ENCODE results near the gene ZBTB20.
A peak's percentile ranks its signal among the peaks of the same experiment; 100 is the strongest.

ZBTB20 gene

DNA sequence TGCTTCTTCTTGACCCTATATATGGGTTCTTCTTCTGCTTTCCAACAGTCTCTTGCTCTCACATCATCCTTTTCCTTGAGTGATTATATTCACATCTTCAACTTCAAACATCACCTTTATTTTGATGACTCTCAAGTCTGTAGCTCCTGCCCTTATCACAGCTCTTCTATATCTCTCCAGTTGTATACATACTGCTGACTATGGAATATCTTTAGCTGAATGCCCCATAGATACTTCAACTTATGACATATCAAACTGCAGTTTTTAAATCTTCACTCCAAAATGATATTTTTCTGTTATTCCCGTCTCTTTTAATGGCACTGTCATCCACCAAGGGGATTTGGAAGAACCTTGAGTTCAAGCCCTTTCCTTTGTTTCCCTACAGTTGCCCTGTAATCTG, 139.1 kb downstream of the ZBTB20 start:
- no peak for DNase-seq

- DNase-seq: no peak
Observed at GRCh38 chr3:115004201-115005140, 142.6 kb downstream of the ZBTB20 start.

- DNase-seq: no peak
Observed at GRCh38 chr3:114998971-114999579, 148.0 kb downstream of the ZBTB20 start.

DNA sequence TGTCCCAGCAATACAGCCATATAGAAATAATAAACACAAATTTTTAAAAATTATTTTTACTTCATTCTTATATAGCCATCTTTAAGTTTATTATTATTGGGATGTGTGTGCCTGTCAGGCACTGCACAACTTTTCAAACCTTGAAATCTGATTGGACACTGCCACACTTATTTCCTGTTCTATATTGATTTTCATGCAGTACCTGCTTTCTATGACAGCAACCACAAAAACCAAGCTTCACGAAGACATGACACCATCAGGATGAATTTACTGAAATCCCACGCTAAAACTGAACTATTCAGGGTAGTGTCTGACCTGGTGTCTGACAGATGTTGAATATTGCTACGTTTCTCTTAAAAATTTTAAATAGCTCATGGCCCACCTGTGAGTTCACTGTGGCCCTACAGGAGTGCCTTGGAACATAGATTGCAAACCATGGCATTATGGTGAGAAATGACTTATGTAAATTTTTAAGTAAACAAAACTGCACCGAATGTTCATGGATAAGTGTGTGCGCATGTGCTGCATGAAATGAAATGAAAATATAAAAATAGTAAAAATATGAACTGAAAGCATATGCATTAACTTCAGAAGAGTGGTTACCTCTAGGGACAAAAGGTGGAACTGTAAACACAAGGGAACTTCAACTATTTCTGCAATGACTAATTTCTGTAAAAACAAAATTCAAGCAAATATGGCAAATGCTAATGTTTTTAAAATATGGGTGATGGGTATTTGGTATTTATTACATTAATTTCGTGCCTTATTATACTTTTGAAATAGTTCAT, 152.3 kb downstream of the ZBTB20 start:
- no peak for DNase-seq

- no peak for DNase-seq
Observed at GRCh38 chr3:114985776-114986175, 161.3 kb downstream of the ZBTB20 start.

DNA sequence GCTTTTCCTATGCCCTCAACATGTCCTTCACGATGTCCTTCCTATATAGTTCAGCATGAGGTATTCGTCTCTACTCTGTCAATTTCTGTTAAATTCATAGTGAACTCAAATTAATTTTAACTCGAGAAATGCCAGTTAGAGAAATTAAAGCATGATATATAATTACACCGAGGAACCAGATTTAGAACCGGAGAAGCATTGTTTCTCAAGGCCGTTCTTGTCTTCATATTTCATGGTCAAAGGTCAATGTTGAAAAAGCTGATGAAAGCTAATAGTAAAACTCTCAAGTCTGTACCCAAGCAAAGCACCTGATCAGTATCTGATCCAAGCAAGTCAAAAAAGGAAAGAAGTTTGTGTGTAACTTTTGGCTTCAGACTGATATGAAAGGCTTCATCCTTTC, 163.8 kb downstream of the ZBTB20 start:
- no peak for DNase-seq

GRCh38 chr3:114974387-114974786, 172.7 kb downstream of the ZBTB20 start:
- no peak for DNase-seq

GRCh38 chr3:114973536-114973935, 173.6 kb downstream of the ZBTB20 start:
- DNase-seq: no peak

DNA sequence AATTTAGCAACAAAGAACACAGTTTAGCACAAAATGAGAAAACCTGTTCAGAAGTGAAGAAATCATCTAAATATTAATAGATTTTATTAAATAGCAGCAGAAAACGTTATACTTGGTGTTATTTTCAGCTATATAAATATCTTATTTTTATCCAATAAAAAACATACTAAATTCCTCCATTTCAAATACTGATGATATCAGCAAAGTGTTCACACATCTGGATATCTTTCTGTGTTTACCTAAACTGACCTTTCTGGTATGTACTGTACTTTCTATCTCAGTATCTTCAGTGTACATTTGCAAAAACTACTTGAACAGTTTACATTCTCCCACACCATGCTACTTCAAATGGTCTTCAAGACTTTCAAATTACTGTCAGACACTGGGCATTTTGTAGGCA, 179.9 kb downstream of the ZBTB20 start:
- DNase-seq: no peak

DNA sequence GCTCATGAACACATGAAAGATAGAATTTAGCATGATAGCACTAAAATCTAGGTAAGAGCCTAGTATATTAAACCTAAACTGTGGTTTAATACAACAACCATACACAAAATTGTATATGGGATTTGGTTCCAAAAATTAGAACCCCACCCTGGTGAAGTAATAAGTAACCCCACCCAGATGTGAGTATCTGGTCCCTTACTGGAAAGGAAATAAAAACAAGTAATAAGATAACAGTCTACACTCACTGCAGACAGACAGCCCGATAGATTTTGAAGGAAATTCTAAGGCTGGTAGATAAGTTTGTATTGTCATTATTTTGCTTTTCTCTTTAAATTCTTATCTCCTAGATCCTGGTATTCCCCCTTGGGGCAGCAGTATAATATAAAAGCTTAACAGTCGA, 184.9 kb downstream of the ZBTB20 start:
- DNase-seq: no peak

GRCh38 chr3:114958930-114959329, 188.2 kb downstream of the ZBTB20 start:
- DNase-seq: no peak

DNA sequence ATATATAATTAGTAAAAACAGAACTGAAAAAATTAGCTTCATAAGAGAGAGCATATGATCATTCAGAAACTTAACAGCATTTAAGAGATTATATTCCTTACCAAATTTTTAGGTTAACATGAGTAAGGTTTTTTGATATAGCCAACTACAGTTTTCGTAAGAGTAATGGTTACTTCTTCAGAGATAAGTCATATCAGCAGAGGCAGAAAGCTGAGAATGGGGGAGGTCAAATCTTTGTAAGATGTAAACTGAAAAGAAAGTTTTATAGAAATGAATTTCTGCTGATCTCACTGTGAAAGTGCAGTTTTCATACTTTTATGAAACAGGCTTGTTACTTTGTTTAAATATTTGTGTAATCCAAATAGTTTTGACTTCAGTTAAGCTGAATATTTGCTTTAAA, 193.3 kb downstream of the ZBTB20 start:
- DNase-seq: no peak

GRCh38 chr3:114953215-114953799, 193.8 kb downstream of the ZBTB20 start:
- no peak for DNase-seq

DNA sequence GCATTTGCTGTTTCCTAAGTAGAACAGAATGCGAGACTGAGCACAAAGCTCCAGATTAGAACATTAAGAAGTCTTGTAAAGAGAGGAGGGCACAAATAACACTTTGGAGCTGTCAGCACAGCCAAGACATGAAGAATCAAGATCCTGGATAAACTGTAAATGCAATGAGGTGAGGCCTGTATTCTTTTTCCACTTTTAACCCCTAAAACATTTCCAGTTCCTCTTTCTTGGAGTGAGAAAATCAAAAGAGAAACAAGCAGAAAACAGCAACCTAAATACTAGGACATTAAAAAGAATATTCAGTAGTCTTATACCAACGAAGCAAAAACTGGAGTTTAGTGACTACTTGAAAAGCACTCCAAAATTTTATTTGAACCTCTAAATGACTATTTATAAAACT, 204.3 kb downstream of the ZBTB20 start:
- no peak for DNase-seq

DNA sequence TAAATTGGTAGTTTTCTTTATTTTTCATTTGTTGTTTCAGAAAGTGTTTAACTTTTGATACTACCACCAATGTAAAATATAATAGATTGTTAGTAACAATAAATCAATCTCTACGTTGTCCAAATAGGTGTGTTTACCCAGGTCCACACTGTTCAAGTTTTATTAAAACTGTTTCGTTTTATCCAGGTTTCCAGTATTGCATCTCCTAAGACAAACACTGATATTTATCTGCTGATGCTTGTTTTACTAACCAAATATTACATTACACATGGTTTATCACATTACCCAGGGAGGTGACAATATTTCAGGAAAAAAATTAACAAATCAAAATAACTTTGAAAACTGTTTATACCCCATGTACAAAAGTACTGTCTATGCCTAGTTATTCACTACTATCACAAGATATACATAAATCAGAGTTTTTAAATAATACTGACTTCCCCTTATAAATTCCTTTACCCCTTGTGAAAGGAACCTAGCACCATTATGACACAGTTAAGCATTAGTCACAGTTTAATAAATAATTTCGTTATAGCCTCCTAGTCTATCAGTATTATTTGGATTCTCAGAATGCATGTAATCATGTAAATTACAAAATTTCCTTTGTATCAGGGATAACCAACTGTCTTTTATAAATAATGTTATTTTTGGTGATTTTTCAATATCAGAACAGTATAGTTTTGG, 205.3 kb downstream of the ZBTB20 start:
- DNase-seq: no peak

DNA sequence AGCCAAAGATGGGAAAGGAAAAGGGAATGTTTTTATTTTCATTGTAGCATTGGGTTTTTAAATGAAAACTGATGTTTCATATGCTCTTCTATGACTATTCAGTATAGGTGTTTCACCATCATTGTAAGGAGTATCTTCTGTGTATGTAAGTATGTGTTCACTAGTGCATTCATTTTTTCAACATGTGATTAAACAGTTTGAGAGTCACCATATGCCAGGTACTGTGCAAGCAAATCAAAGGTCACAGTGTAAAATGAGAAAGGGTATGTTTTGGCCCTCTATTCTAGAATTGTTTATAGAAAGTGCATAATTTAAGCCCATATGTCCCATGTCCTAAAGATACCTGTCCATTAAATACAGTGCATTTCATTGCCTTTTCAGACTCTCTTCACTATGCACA, 207.2 kb downstream of the ZBTB20 start:
- no peak for DNase-seq

DNA sequence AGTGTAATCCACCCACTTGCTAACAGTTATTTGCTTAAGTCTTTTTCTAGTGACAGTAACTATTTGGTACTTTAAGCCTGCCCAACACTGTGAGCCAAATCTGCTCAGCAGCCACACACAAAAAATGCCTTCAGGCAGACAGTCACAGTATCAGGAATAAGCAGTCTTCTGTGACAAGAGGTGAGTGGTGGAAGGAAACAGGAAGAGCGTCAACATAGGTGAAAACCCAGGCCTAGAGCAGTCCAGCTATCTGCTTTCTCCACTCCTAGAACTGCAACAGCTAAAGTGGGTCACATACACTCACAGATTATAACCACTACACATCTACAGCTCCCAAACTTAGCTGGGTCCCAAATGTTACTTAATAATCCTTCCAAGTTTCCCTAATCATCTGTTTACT, 213.7 kb downstream of the ZBTB20 start:
- no peak for DNase-seq

DNA sequence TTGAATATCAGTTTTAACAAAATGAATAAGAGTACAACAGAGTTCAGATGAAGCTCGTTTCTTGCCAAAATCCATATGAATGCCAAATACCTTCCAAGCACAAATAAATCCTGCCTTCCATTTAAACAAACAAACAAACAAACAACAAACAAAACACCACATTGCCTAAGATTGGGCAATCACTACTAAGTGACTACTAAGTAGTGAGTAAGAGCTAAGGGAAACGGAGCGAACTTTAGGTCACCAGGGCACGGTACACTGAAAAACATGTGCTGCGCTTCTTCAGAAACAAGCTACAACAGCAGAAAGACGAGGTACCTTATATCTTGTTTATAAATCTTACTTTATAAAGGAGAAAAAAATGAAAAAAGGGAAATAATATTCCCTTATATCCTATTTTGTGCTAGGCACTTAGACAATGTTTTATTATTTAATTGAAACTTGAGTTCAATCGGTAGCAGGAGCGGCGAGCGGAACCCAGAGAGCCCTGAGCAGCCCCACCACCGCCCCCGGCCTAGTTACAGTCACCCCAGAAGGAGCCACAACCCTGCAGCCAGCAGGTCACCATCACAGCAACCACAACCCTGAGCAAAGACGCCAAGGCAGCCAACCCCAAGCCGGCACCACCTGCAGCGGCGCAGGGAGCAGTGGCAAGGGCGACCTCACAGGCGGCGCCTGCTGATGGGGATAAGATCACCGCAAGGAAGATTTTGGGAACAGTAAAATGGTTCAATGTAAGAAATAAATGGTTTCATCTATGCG, 216.9 kb downstream of the ZBTB20 start:
- no peak for DNase-seq

DNA sequence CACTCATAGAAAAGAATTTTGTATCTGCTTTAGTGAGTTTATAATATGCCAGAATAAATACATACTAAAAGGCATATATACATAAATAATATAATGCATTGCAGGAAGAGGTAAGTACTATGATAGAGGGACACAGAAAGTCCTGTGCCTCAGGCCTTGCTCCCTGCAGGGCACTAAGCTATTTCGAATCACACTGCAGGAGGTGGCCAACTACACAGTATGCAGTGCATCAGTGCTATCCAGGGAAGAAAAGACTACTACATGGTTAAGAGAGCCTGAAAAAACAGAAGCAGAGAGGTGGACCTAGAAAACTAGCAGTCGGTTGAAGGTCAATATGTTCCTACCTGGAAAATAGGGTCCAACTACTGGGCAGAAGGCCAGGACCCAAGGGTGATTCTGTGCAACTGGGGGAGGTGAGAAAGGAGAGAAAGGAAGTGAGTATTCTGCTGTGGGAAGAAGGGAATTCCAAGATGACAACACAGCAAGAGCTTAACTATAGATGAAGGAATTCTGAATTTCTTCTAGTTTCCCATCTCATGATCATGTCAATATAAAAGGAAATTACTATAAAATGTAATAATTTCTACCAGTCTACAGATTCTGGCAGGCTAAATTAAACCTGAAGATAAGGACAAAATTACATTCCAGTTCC, 218.0 kb downstream of the ZBTB20 start:
- no peak for DNase-seq

DNA sequence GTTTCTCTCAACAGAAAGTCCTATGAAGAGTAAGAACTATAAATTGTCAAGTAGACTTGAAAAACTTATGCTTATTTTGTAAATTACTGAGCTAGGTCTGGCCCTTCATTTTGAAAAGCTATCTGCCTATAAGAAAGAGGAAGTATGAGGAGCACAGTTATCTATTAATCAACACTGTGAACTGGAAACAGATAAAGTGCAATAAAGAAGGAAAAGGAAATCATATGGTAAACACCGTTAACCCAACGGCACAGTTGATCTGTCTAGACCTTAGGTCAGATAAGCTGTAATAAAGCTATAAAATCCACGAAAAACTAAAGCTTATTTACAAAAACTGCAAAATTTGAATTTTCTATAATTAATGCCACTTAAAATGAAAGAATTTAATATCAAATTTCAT, 242.5 kb downstream of the ZBTB20 start:
- DNase-seq: peak; percentile 18

GRCh38 chr3:114903213-114903612, 243.9 kb downstream of the ZBTB20 start:
- DNase-seq: no peak
